ENCODE results near the gene CTPS1. TPM values are rescaled to one million over a fixed set of nuclear protein-coding genes. Genes with fewer than 3 reads are reported as not detected.

The CTPS1 gene
- total RNA-seq, 4 donors from 2014 or later = 43.7 to 181 (median 107) TPM

DNA sequence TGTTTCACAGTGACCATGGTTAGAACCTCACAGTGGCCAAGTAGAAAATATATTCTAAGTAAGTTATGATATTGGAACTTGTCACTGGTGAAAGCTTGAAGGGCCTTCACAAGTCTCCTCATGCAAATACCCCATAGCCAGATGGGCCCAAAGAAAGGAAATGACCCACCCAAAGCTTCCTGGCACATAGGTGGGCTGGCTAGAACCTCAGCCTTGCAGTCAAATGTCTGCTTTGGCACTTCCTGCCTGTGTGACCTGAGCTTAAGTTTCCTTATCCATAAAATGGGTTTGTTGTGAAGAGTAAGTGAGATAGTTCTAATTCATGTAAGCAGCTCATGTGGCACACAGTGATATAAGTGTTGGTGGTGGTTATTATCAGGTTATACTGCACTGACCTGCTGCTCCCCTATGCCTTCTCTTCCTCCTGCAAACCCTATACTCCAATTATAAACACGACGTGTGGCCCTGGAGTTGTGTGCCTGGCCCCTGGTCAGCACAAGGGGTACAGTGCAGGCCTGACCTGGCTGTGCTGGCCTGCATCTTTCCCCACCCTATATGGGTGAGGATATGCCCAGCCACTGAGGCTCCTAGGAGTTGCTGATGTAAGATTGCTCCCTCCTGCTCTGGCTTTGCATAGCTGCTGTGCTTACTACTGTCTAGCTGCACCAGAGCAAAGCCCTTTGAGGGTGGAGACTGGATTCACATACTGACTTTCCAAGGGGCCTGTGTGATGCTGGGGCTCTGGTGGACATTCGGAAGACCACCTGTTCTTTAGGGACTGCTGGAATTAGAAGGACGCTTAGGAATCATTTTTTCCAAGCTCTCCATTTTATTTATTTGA, 46.7 kb downstream of the CTPS1 start:
- Histone ChIP-seq H3K4me3 (no peak overlapping the region), H3K9me3 (no peaks in the 10 kb centered on the region), H3K36me3 (peaks cover 0 to 56% (median 0%) of the 10 kb centered on the region in 3 donors), H3K27me3 (no peaks in the 10 kb centered on the region), H3K27ac (no peak overlapping the region), H3K4me1 (no peaks in the 10 kb centered on the region)
- DNase-seq = no peak
- TF ChIP-seq, protein P1, sequence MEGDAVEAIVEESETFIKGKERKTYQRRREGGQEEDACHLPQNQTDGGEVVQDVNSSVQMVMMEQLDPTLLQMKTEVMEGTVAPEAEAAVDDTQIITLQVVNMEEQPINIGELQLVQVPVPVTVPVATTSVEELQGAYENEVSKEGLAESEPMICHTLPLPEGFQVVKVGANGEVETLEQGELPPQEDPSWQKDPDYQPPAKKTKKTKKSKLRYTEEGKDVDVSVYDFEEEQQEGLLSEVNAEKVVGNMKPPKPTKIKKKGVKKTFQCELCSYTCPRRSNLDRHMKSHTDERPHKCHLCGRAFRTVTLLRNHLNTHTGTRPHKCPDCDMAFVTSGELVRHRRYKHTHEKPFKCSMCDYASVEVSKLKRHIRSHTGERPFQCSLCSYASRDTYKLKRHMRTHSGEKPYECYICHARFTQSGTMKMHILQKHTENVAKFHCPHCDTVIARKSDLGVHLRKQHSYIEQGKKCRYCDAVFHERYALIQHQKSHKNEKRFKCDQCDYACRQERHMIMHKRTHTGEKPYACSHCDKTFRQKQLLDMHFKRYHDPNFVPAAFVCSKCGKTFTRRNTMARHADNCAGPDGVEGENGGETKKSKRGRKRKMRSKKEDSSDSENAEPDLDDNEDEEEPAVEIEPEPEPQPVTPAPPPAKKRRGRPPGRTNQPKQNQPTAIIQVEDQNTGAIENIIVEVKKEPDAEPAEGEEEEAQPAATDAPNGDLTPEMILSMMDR (IDR thresholded peaks at IDR 0.05) = no peak
- TF ChIP-seq POLR2A (IDR thresholded peaks at IDR 0.05) = no peak

DNA sequence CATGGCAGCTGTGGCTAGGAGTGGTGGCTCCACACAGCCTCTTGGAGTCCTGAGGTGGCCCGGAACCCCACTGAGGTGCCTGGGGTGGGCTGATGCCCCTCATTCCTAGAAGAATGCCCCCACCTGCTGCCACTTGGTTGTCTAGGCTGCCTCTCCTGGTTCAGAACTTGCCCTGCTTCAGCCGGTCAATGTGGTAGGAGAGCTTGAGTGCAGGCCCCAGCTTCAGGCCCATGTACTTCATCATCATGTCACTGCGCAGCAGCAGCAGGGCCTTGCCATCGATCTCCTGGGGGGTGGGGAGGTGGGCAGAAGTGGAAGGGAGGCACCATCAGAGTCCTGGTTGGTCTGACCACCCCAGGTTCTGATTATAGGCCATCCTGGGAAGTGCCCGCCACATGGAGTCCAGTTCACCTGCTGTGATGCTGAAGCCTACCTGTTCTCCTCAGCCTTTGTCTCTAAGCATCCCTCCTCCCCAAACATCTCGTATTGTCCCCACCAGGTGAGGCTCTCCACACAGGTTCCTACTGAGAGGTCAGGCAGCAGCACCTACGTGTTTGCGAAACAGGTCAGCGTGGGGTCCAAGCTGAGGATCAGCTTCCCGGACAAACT, 48.6 kb downstream of the CTPS1 start:
- no peak for DNase-seq
- no peak overlapping the region for H3K27ac ChIP-seq
- TF ChIP-seq, protein P1 (IDR thresholded peaks at IDR 0.05) = no peak
- no peak for TF ChIP-seq POLR2A (IDR thresholded peaks at IDR 0.05)
- no peaks in the 10 kb centered on the region for H3K27me3 ChIP-seq
- no peaks in the 10 kb centered on the region for H3K4me1 ChIP-seq
- H3K36me3 ChIP-seq = peaks cover 0 to 74% (median 0%) of the 10 kb centered on the region in 3 donors
- H3K9me3 ChIP-seq = no peaks in the 10 kb centered on the region
- H3K4me3 ChIP-seq = no peak overlapping the region

DNA sequence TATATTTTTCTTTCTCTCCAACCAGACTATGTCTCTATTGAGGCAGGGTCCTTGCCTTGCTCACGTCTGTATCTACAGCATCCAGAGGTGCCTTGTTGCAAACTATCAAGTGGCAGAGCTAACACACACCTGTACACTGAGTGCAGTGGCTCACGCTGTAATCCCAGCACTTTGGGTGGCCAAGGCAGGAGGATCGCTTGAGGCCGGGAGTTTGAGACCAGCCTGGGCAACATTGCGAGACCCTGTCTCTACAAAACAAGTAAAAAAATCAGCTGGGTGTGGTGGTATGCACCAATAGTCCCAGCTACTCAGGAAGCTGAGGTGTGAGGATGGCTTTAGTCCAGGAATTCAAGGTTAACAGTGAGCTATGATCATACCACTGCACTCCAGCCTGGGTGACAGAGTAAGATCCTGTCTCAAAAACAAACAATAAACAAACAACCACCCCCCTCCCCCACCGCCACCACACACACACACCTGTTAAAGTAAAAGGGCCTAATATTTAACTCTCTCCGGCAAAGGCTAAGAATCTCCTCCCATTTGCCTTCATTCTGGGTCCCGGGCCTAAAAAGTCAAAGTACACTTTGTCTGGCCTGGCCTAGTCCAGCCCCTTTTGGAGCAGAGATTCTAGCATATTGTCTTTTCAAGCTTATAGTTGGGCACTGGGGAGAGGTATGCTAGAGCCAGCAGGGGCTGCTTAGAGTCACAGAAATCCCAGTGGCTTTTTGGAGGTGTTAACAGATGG, 51.5 kb downstream of the CTPS1 start:
- Histone ChIP-seq H3K27ac (no peak overlapping the region), H3K9me3 (no peaks in the 10 kb centered on the region), H3K27me3 (no peaks in the 10 kb centered on the region), H3K36me3 (peaks cover 0 to 84% (median 0%) of the 10 kb centered on the region in 3 donors), H3K4me3 (no peak overlapping the region), H3K4me1 (no peaks in the 10 kb centered on the region)
- DNase-seq = no peak
- TF ChIP-seq, protein P1 (IDR thresholded peaks at IDR 0.05) = no peak
- TF ChIP-seq POLR2A (IDR thresholded peaks at IDR 0.05) = no peak

DNA sequence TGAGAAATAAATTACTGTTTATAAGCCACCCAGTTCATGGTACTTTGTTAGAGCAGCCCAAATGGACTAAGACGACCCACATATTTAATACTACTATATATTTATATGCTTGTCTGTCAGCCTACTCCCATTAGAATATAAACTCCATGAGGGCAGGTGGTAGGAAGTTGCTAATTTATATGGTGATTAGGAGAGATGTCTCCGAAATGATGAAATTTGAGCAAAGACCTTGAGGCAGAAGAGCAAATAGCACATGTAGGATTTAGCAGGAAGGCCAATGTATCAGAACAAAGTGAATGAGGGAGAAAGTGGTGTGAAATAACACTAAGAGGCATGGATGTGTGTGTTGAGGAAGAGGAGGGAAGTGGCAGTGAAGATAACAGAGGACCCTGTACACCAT, 52.7 kb downstream of the CTPS1 start:
- DNase-seq = no peak

DNA sequence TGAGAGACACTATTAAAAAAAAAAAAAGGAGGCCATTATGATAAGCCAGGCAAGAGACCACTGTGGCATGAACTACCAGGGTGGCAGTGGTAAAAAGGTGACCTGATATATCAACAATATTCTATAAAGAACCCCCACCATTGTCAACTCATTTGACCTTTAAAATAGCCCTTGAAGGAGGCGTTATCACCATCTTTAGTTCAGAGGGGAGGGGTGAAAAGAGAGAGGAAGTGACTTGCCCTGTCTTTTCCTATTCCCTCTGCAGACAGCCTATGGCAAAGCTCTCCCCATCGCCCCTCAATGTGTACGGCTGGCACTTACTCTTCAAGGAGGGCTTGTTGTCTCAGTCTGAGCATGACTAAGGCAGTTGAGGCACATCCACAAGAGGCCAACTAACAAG, 53.8 kb downstream of the CTPS1 start:
- Histone ChIP-seq H3K27ac (no peak overlapping the region), H3K9me3 (no peaks in the 10 kb centered on the region), H3K27me3 (no peaks in the 10 kb centered on the region), H3K4me3 (no peak overlapping the region), H3K36me3 (peaks cover 0 to 77% (median 0%) of the 10 kb centered on the region in 3 donors), H3K4me1 (no peaks in the 10 kb centered on the region)
- no peak for DNase-seq
- TF ChIP-seq, protein P1 (IDR thresholded peaks at IDR 0.05) = no peak
- no peak for TF ChIP-seq POLR2A (IDR thresholded peaks at IDR 0.05)

More for the DNA sequence above, 52.7 kb downstream of the CTPS1 start:
- peaks cover 0 to 85% (median 0%) of the 10 kb centered on the region in 3 donors for H3K36me3 ChIP-seq
- H3K27me3 ChIP-seq = no peaks in the 10 kb centered on the region
- no peak for TF ChIP-seq POLR2A (IDR thresholded peaks at IDR 0.05)
- TF ChIP-seq, protein P1 (IDR thresholded peaks at IDR 0.05) = no peak
- no peaks in the 10 kb centered on the region for H3K9me3 ChIP-seq
- H3K4me3 ChIP-seq = no peak overlapping the region
- H3K4me1 ChIP-seq = no peaks in the 10 kb centered on the region
- H3K27ac ChIP-seq = no peak overlapping the region

Measured in Peyer's patch (tissue), 4 donors.